Panc1 (cell line): ENCODE measurements around the gene MTHFD2. TPM values are rescaled to one million over a fixed set of nuclear protein-coding genes. Genes with fewer than 3 reads are reported as not detected.

ENCODE experiments used
- ATAC-seq: fragments of 200-7000 bp; cut with Tn5 transposase; 2 replicates; pipeline ENCODE4 v1.9.1; 2020; ENCODE audit warnings: mild to moderate bottlenecking, moderate library complexity
- BruUV-seq: library from RNA; stranded (reverse); fragments of 400-500 nt; replicated peaks from 2 replicates; lab custom pipeline; 2021; lab: Mats Ljungman, UMichigan
- CTCF ChIA-PET: fragments of 300-600 bp; sonication (Branson Sonifier 250); formaldehyde crosslinking; loops from one replicate; lab custom pipeline; 2022; ENCODE audit warnings: antibody characterized with exemption; lab: Charles Lee
- POLR2A ChIA-PET: fragments of 300-600 bp; sonication (Branson Sonifier 250); formaldehyde crosslinking; loops from one replicate; lab custom pipeline; 2022; ENCODE audit warnings: antibody characterized with exemption; lab: Charles Lee
- DNase-seq: peaks from one replicate; pipeline ENCODE4 v3.0.0-alpha.2; 2010; ENCODE audit warnings: low read depth, low spot score
- H3K27ac ChIP-seq: 2 replicates; pipeline ENCODE4 v1.5.1; 2011; ENCODE audit warnings: mild to moderate bottlenecking, low read length, inconsistent platforms
- H3K27me3 ChIP-seq: fragments of 200-500 bp; sonication (Bioruptor generic); 2 replicates; pipeline ENCODE4 v1.6.0; 2014; ENCODE audit warnings: low read length, inconsistent platforms; ENCODE audit not compliant: control insufficient read depth, insufficient read depth
- H3K36me3 ChIP-seq: fragments of 200-500 bp; sonication (Bioruptor generic); 2 replicates; pipeline ENCODE4 v1.5.1; 2014; ENCODE audit warnings: inconsistent platforms, mild to moderate bottlenecking, low read length, moderate library complexity; ENCODE audit not compliant: control insufficient read depth, insufficient read depth
- H3K4me1 ChIP-seq: 2 replicates; pipeline ENCODE4 v1.5.1; 2011; ENCODE audit warnings: inconsistent platforms, mild to moderate bottlenecking, low read length, moderate library complexity; ENCODE audit not compliant: control insufficient read depth, insufficient read depth
- H3K4me3 ChIP-seq, 2 experiments: 2 replicates each; pipeline ENCODE4 v1.5.1; 2011 to 2012; ENCODE audit warnings: low read depth in 2 of 2, low read length in 2 of 2, mild to moderate bottlenecking in 2 of 2, inconsistent platforms in 1 of 2, moderate library complexity in 1 of 2
- H3K9me3 ChIP-seq: fragments of 200-500 bp; sonication (Bioruptor generic); 2 replicates; pipeline ENCODE4 v1.5.1; 2014; ENCODE audit warnings: low read depth, mild to moderate bottlenecking, inconsistent platforms, low read length, moderate library complexity; ENCODE audit not compliant: control insufficient read depth, insufficient read depth
- POLR2AphosphoS5 ChIP-seq: IDR thresholded peaks from 2 replicates; pipeline ENCODE4 v1.6.1; 2012; ENCODE audit warnings: mild to moderate bottlenecking, low read depth, low read length, moderate library complexity
- SIN3A ChIP-seq: IDR thresholded peaks from 2 replicates; pipeline ENCODE4 v1.6.1; 2012; ENCODE audit warnings: low read depth, mild to moderate bottlenecking, low read length, moderate library complexity, borderline replicate concordance; ENCODE audit not compliant: insufficient read depth
- TCF7L2 ChIP-seq: IDR thresholded peaks from 2 replicates; pipeline ENCODE4 v1.6.1; 2011; ENCODE audit warnings: mild to moderate bottlenecking, low read depth, low read length, inconsistent platforms
- in situ Hi-C: cut with HindIII; loops from 2 replicates; pipeline ENCODE4 v1.10.0; 2016; ENCODE audit warnings: low sequenced_read_pairs, low pct_unique_long_range_greater_than_20kb
- intact Hi-C: fragments of 100-400 bp; cut with micrococcal nuclease; formaldehyde crosslinking; loops from one replicate; pipeline ENCODE4 v1.10.0; 2022; ENCODE audit not compliant: unreplicated experiment
- total RNA-seq: library from RNA; stranded (reverse); gene quantifications from one replicate; pipeline ENCODE4 v1.2.1, GENCODE V29; 2021; ENCODE audit not compliant: unreplicated experiment
- TF ChIP-seq, protein P1 (sequence below), 2 experiments: IDR thresholded peaks; 2 replicates each; pipeline ENCODE4 v1.6.1; 2011 to 2012; ENCODE audit warnings: low read depth in 2 of 2, control low read depth in 1 of 2, low read length in 1 of 2, mild to moderate bottlenecking in 1 of 2, moderate library complexity in 1 of 2; ENCODE audit not compliant: insufficient read depth in 1 of 2
- TF ChIP-seq, protein P2 (sequence below): fragments of 450-650 bp; IDR thresholded peaks from 2 replicates; pipeline ENCODE4 v1.5.1; 2017; ENCODE audit warnings: mild to moderate bottlenecking

Gene MTHFD2
- total RNA-seq, 1 experiment from 2014 or later, result 215 TPM

DNA sequence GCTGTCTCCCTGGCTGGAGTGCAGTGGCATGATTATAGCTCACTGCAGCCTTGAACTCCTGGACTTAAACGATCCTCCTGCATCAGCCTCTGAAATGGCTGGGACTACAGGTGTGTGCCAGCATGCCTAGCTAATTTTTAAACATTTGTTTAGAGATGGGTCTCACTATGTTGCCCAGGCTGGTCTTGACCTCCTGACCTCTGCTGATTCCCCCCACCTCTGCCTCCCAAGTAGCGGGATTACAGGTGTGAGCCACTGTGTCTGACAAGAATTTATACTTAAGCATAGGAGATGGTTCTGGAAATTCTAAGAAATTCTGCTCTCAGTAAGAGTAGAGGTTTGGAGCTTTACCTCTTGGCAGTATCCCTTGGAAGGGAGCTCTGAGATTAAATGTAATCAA, 18.2 kb downstream of the MTHFD2 start:
- no peaks in the 10 kb centered on the region for H3K9me3 ChIP-seq
- no peak overlapping the region for H3K27ac ChIP-seq
- no peak for ATAC-seq
- BruUV-seq, result no TSS peak
- in situ Hi-C loops (no loop called here), intact Hi-C loops (no loop called here)
- TF ChIP-seq POLR2AphosphoS5 (no peak), SIN3A (no peak), TCF7L2 (no peak)
- TF ChIP-seq, protein P1, sequence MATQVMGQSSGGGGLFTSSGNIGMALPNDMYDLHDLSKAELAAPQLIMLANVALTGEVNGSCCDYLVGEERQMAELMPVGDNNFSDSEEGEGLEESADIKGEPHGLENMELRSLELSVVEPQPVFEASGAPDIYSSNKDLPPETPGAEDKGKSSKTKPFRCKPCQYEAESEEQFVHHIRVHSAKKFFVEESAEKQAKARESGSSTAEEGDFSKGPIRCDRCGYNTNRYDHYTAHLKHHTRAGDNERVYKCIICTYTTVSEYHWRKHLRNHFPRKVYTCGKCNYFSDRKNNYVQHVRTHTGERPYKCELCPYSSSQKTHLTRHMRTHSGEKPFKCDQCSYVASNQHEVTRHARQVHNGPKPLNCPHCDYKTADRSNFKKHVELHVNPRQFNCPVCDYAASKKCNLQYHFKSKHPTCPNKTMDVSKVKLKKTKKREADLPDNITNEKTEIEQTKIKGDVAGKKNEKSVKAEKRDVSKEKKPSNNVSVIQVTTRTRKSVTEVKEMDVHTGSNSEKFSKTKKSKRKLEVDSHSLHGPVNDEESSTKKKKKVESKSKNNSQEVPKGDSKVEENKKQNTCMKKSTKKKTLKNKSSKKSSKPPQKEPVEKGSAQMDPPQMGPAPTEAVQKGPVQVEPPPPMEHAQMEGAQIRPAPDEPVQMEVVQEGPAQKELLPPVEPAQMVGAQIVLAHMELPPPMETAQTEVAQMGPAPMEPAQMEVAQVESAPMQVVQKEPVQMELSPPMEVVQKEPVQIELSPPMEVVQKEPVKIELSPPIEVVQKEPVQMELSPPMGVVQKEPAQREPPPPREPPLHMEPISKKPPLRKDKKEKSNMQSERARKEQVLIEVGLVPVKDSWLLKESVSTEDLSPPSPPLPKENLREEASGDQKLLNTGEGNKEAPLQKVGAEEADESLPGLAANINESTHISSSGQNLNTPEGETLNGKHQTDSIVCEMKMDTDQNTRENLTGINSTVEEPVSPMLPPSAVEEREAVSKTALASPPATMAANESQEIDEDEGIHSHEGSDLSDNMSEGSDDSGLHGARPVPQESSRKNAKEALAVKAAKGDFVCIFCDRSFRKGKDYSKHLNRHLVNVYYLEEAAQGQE (IDR thresholded peaks at IDR 0.05; ENCODE audit: insufficient read depth in 1 of 2, low read depth in 2 of 2, low read length in 1 of 2), result no peak
- TF ChIP-seq, protein P2, sequence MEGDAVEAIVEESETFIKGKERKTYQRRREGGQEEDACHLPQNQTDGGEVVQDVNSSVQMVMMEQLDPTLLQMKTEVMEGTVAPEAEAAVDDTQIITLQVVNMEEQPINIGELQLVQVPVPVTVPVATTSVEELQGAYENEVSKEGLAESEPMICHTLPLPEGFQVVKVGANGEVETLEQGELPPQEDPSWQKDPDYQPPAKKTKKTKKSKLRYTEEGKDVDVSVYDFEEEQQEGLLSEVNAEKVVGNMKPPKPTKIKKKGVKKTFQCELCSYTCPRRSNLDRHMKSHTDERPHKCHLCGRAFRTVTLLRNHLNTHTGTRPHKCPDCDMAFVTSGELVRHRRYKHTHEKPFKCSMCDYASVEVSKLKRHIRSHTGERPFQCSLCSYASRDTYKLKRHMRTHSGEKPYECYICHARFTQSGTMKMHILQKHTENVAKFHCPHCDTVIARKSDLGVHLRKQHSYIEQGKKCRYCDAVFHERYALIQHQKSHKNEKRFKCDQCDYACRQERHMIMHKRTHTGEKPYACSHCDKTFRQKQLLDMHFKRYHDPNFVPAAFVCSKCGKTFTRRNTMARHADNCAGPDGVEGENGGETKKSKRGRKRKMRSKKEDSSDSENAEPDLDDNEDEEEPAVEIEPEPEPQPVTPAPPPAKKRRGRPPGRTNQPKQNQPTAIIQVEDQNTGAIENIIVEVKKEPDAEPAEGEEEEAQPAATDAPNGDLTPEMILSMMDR, result no peak
- H3K27me3 ChIP-seq, result no peaks in the 10 kb centered on the region
- no peak overlapping the region for H3K4me3 ChIP-seq
- no peak for DNase-seq
- CTCF ChIA-PET, result no interaction called here
- POLR2A ChIA-PET, result no interaction called here
- H3K4me1 ChIP-seq, result no peaks in the 10 kb centered on the region; the same call in 1 of the 2 replicates
- peaks cover 44% of the 10 kb centered on the region for H3K36me3 ChIP-seq

DNA sequence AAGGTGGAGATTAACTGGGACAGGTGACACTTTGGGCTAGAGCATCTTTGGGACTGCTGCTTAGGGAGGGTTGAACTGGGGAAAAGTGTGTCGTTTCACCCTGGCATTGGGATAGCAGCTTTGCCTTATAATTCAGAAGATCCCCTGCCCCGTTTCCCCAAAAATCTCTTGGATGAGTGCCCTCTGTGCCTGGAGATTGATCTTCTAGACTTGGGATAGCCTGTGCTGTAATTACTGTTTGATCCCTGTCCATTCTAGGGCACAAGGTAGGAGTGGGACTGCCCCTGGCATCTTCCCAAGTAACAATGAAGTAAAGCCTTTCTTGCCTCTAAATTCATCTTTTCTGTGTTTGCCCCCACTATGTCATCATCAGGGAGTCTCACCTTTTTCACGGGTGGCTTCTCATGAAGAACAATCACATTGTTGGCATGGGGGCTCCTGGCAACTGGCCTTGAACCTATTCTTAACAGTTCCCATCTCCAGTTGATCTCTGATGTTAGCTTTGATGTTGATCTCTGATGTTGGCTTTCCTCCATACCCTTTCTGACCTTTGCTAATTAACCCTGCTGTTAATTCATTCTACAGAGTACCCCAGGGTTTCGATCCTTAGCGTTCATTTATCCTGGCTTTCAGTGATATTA, 21.6 kb downstream of the MTHFD2 start:
- ATAC-seq, result no peak
- intact Hi-C loops (no loop called here), in situ Hi-C loops (no loop called here)
- no peak for DNase-seq
- H3K9me3 ChIP-seq, result no peaks in the 10 kb centered on the region
- BruUV-seq, result no TSS peak
- ChIA-PET CTCF (no interaction called here), POLR2A (no interaction called here)
- H3K4me1 ChIP-seq, result no peaks in the 10 kb centered on the region; the same call in 1 of the 2 replicates
- no peaks in the 10 kb centered on the region for H3K27me3 ChIP-seq
- H3K27ac ChIP-seq, result no peak overlapping the region
- TF ChIP-seq, protein P2, result no peak
- H3K36me3 ChIP-seq, result peaks cover 25% of the 10 kb centered on the region
- H3K4me3 ChIP-seq, result no peak overlapping the region
